OCI-M2 (cell line): ENCODE data around the gene TAF13.
"Not testable (repeated sequence)": the region's sequence is repeated elsewhere in the genome, so short reads cannot be mapped to it uniquely, and the experiment has no call there.

Source experiments
- DNase-seq: peaks from one replicate; lab custom pipeline; 2025; ENCODE audit not compliant: unreplicated experiment; lab: John Stamatoyannopoulos, UW

Gene TAF13

GRCh38 chr1:109048335-109048734 lies 27.5 kb downstream of the TAF13 start:
- no peak for DNase-seq

- DNase-seq, result no peak
Observed at GRCh38 chr1:109047339-109047738, 28.5 kb downstream of the TAF13 start.

- no peak for DNase-seq
Observed at GRCh38 chr1:109046671-109047070, 29.1 kb downstream of the TAF13 start.

GRCh38 chr1:109045595-109045994 lies 30.2 kb downstream of the TAF13 start:
- no peak for DNase-seq

DNA sequence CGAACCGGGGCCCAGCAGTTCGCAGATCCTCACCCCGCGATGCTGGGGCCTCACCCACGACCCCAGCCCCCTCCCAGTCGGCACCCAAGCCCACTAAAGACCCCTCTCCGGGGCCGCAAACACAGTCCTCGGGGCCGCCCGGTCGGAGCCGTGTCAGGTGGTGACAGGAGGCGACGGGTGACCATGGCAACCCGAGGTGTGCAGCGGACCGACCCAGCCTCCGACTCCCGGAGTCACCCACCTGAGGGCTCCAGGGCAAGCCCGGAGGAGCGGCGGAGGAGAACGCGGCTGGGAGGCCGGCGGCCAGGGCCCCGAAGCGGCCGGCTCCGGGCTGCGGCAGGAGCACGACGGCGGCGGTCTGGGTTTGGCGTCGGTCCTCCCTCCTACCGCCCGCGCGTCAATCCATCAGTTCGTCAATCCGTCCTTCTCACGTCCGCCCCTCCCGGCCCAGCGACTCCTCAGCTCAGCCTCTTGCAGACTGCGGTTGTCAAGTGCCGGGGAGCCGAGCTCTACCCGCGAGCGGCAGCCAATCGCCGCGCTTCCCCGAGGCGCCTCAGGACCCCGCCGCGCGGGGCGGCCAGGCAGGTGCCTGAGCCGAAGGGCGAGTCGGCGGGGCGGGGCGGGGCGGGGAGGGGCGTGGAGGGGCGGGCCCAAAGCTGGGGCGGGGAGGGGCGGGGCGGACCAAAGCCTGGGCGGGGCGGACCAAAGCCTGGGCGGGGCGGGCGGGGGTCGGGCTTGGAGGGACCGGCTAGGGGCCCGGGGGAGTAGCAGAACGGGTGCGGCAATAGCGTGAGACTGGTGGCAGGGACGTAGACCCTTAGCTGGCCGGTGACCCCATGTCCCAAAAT lies 34.0 kb downstream of the TAF13 start, which contains the start of gene WDR47:
TSS of gene WDR47 (minus strand) at position 482 of the 848 bp plus-strand sequence. CDS start 18,590 bp downstream, outside the sequence.
- DNase-seq, result no peak

DNA sequence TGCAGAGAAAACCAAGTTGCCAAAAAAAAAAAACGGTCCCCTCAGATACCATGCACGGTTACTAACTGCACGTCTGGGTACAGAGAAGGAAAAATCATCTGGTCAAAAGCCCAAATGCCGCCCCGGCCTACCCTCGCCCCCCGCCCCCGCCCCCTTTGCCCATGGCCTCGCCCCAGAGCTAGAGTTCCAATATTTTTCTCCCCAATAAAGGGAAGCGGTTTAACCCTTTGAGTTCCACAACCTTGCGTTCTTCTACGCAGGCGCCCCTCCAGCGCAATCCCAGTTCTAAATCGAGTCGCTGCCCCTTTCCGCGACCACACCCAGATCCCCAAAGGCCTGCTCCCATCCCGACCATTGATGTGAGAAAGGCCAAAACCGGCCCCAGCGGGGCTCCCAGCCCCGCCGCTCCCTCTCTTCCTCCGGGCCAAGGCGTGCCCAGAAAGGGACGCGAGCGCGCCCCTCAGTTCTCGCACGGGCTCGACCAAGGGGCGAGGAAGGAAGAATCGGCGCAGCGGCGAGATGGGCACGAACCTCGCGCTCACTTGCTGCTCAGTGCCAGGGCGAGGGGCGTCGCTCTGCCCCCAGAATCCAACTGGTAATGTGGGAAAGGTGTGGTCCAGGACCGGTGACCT lies 34.7 kb downstream of the TAF13 start:
- no peak for DNase-seq

DNA sequence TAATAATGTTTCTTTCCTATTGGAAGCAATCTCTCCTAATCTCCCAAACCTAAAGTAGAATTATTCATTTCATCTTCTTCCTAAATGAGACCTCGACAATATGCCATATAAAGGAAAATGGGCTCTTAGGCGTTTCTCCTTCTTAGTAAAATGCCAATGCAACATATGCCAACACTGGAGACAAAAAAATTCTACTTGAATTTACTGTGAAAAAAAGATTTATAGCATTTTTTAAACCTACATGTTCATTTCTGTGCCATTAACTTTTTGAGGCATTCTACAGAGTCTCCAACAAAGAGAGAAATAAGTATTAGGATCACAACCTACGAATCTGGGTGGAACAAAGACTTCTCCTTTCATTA lies 35.2 kb downstream of the TAF13 start:
- DNase-seq, result no peak

- DNase-seq, result no peak
Observed at GRCh38 chr1:109034382-109034781, 41.4 kb downstream of the TAF13 start.

DNA sequence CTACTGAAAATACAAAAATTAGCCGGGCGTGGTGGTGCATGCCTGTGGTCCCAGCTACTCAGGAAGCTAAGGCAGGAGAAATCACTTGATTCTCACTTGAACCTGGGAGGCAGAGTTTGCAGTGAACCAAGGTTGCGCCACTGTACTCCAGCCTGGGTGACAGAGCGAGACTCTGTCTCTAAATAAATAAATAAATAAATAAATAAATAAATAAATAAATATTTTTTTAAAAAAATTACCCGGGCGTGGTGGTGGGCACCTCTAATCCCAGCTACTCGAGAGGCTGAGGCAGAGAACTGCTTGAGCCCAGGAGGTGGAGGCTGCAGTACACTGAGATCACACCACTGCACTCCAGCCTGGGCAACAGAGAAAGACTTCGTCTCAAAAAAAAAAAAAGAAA lies 46.3 kb downstream of the TAF13 start:
- not testable (repeated sequence) for DNase-seq

DNA sequence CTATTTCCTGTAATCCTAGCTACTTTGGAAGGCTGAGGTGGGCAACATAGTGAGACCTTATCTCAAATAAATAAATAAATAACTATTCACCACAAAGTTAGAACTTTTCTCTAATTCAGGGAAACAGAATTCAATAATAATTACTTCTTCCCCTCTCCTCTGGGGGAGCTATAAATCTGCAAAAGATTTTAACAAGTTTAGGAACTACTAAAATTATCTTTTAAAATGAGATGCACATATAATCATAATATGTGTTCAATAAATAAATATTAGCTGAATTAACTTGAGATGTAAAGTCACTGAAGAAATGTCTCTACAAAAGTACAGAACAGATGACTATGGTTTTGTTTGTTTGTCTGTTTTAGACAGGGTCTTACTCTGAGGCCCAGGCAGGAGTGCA lies 48.0 kb downstream of the TAF13 start:
- DNase-seq, result no peak

DNA sequence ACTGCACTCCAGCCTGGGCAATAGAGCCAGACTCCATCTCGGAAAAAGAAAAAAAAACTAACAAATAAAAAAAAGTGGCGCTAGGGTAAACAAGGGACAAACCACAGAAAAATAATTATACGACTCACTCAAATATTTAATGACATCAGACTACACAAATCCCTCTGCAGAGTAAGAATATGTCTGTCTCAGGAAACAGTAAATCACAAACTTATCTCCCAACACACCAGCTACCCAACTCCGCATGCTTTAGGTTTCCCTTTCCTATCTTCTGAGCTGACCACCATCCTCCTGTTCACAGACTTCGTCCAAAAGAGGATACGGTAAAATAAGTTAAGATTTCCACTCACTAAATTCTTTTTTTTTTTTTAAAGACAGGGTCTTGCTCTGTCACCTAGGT lies 50.1 kb downstream of the TAF13 start:
- DNase-seq, result no peak

GRCh38 chr1:109024646-109025045 lies 51.2 kb downstream of the TAF13 start:
- no peak for DNase-seq

DNA sequence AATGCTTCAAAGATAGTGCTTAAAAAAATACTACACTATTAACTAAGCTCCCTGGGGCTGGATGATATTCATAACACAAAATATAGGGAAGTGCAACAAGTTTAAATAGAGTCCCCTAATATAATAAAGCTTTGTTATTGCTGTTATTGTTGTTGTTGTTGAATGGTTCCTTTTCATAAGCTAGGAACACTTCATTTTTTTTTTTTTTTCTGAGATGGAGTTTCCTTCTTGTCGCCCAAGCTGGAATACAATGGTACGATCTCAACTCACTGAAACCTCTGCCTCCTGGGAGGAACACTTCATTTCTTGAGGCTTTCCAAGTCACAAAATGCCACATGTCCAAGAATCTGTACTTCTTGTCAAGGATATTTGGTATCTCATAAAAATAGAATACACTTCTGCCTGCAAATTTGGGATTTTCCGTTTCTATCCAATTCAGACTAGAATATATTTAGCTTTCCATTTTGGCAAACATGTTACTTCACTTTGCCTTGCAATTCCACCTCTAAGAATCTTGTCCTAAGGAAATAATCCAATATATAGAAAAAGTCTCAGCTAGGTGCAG lies 55.0 kb downstream of the TAF13 start:
- DNase-seq, result no peak

DNA sequence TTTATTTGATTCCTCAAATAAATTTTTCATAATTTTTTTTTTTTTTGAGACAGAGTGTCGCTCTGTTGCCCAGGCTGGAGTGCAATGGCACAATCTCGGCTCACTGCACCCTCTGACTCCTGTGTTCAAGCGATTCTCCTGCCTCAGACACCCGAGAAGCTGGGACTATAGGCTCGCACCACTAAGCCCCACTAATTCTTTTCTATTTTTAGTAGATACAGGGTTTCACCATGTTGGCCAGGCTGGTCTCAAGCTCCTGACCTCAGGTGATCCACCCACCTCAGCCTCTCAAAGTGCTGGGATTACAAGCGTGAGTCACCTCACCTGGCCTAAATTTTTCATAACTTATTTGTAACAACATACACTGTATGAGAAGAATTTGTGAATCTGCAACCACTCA lies 58.1 kb downstream of the TAF13 start:
- not testable (repeated sequence) for DNase-seq

- no peak for DNase-seq
Observed at GRCh38 chr1:109017134-109017533, 58.7 kb downstream of the TAF13 start.
